Esophagus mucosa (tissue), 1 donor: ENCODE data around the gene FUOM. TPM values are rescaled to one million over a fixed set of nuclear protein-coding genes. Genes with fewer than 3 reads are reported as not detected.
A peak's percentile ranks its signal among the peaks of the same experiment; 100 is the strongest.

Experiments used
- ATAC-seq: fragments of 200-7000 bp; cut with Tn5 transposase; one replicate; pipeline ENCODE4 v1.9.1; 2020
- total RNA-seq: library from RNA; stranded (reverse); gene quantifications from one replicate; pipeline ENCODE4 v1.2.4, GENCODE V29; 2023
- donor health status: DM: yes; HTN: yes; CAD: no.

The FUOM gene
- total RNA-seq, 1 donor from 2014 or later = 10.2 TPM

GRCh38 chr10:133309720-133310398, 48.0 kb downstream of the FUOM start:
- ATAC-seq = no peak

- peak; percentile 97 for ATAC-seq
Measured at GRCh38 chr10:133309100-133309719, 48.6 kb downstream of the FUOM start.

- peak; percentile 84 for ATAC-seq
Measured at GRCh38 chr10:133308421-133309099, 49.3 kb downstream of the FUOM start, which contains the start of the genes TUBGCP2 and ZNF511. TUBGCP2 (minus strand) TSS chr10:133308872; CDS start chr10:133302941, 5,931 bp downstream. ZNF511 (plus strand) TSS chr10:133308914; CDS start chr10:133308944, 30 bp downstream.

- peak; percentile 56 for ATAC-seq
Measured at GRCh38 chr10:133307776-133308420, 49.9 kb downstream of the FUOM start.

GRCh38 chr10:133306941-133307379, 50.9 kb downstream of the FUOM start:
- ATAC-seq = no peak

- no peak for ATAC-seq
Measured at GRCh38 chr10:133306097-133306476, 51.7 kb downstream of the FUOM start.

Other genes starting within 250 kb of the FUOM start
- 3.8 TPM for gene KNDC1, start 197.8 kb downstream of the FUOM start, total RNA-seq
- gene UTF1, start 127.8 kb downstream of the FUOM start, total RNA-seq = not detected
- 0.12 TPM for gene VENTX, start 120.2 kb downstream of the FUOM start, total RNA-seq
- 2.5 TPM for gene ADAM8, start 81.2 kb downstream of the FUOM start, total RNA-seq
- 35.8 TPM for gene TUBGCP2, start 49.1 kb downstream of the FUOM start, total RNA-seq
- gene ZNF511, start 49.1 kb downstream of the FUOM start, total RNA-seq = 34.9 TPM
- gene CALY, start 21.1 kb downstream of the FUOM start, total RNA-seq = not detected
- gene PRAP1, start 10.6 kb downstream of the FUOM start, total RNA-seq = not detected
- gene ECHS1, start 15.3 kb upstream of the FUOM start, total RNA-seq = 79.5 TPM
- 11.3 TPM for gene PAOX, start 21.2 kb upstream of the FUOM start, total RNA-seq
- gene MTG1, start 36.1 kb upstream of the FUOM start, total RNA-seq = 35.2 TPM
- gene SPRN, start 66.6 kb upstream of the FUOM start, total RNA-seq = 0.12 TPM
- 0.56 TPM for gene SCART1, start 95.9 kb upstream of the FUOM start, total RNA-seq
- 10.6 TPM for gene CYP2E1, start 169.3 kb upstream of the FUOM start, total RNA-seq
- not detected for gene SYCE1, start 207.6 kb upstream of the FUOM start, total RNA-seq